Smooth muscle cell (in vitro differentiated cells): ENCODE results near the gene ARFRP1. TPM values are rescaled to one million over a fixed set of nuclear protein-coding genes. Genes with fewer than 3 reads are reported as not detected.

Source experiments
- DNase-seq: peaks from one replicate; lab custom pipeline; 2025; ENCODE audit not compliant: unreplicated experiment; lab: John Stamatoyannopoulos, UW
- H2AFZ ChIP-seq: fragments of 200-600 bp; sonication (generic); 2 replicates; pipeline ENCODE4 v1.6.0; 2016; ENCODE audit warnings: antibody characterized with exemption, low read depth, mild to moderate bottlenecking
- H3F3A ChIP-seq: fragments of 200-600 bp; sonication (generic); 2 replicates; pipeline ENCODE4 v1.6.0; 2017; ENCODE audit warnings: antibody characterized with exemption, low read depth
- H3K27ac ChIP-seq: fragments of 200-600 bp; sonication (generic); 2 replicates; pipeline ENCODE4 v1.5.1; 2016; ENCODE audit warnings: low read depth, mild to moderate bottlenecking
- H3K27me3 ChIP-seq: fragments of 200-600 bp; sonication (generic); 2 replicates; pipeline ENCODE4 v1.6.1; 2016; ENCODE audit warnings: low read depth, mild to moderate bottlenecking
- H3K36me3 ChIP-seq: fragments of 200-600 bp; sonication (generic); 2 replicates; pipeline ENCODE4 v1.5.1; 2016; ENCODE audit warnings: low read depth
- H3K4me1 ChIP-seq: fragments of 200-600 bp; sonication (generic); 2 replicates; pipeline ENCODE4 v1.5.1; 2016; ENCODE audit warnings: low read depth
- H3K4me2 ChIP-seq: fragments of 200-600 bp; sonication (generic); 2 replicates; pipeline ENCODE4 v1.6.0; 2016; ENCODE audit warnings: mild to moderate bottlenecking
- H3K4me3 ChIP-seq: fragments of 200-600 bp; sonication (generic); 2 replicates; pipeline ENCODE4 v1.5.1; 2016; ENCODE audit warnings: mild to moderate bottlenecking
- H3K79me2 ChIP-seq: fragments of 200-600 bp; sonication (generic); 2 replicates; pipeline ENCODE4 v1.6.0; 2016; ENCODE audit warnings: low read depth, mild to moderate bottlenecking
- H3K9ac ChIP-seq: fragments of 200-600 bp; sonication (generic); 2 replicates; pipeline ENCODE4 v1.6.0; 2016; ENCODE audit warnings: low read depth
- H3K9me3 ChIP-seq: fragments of 200-600 bp; sonication (generic); replicated peaks from 2 replicates; pipeline ENCODE4 v1.5.1; 2016; ENCODE audit warnings: low read depth
- H4K20me1 ChIP-seq: fragments of 200-600 bp; sonication (generic); 2 replicates; pipeline ENCODE4 v1.6.0; 2016; ENCODE audit warnings: low read depth
- CTCF ChIP-seq: fragments of 200-600 bp; sonication (generic); IDR thresholded peaks from 2 replicates; pipeline ENCODE4 v1.5.1; 2017; ENCODE audit warnings: borderline replicate concordance, mild to moderate bottlenecking, antibody characterized with exemption; ENCODE audit not compliant: insufficient read depth, poor library complexity, severe bottlenecking
- WGBS: methylation state at CpG from one replicate; pipeline ENCODE4 v1.1.7; 2016; ENCODE audit warnings: low lambda C conversion rate; 5-methylcytosine and 5-hydroxymethylcytosine counted together
- polyA plus RNA-seq: library from polyadenylated mRNA; unstranded; fragments of >200 nt; fragmentation: Nextera tagmentation; extraction: Ambion mirVana; gene quantifications from 2 replicates; pipeline ENCODE4 v1.2.1, GENCODE V29; 2016
- total RNA-seq: library from RNA; depleted of rRNA; stranded (reverse); fragments of >200 nt; gene quantifications from 2 replicates; pipeline ENCODE4 v1.2.3, GENCODE V29; 2014

Gene ARFRP1
- total and polyA plus RNA-seq, 2 experiments from 2014 or later, result 11.8 to 42.3 TPM

DNA sequence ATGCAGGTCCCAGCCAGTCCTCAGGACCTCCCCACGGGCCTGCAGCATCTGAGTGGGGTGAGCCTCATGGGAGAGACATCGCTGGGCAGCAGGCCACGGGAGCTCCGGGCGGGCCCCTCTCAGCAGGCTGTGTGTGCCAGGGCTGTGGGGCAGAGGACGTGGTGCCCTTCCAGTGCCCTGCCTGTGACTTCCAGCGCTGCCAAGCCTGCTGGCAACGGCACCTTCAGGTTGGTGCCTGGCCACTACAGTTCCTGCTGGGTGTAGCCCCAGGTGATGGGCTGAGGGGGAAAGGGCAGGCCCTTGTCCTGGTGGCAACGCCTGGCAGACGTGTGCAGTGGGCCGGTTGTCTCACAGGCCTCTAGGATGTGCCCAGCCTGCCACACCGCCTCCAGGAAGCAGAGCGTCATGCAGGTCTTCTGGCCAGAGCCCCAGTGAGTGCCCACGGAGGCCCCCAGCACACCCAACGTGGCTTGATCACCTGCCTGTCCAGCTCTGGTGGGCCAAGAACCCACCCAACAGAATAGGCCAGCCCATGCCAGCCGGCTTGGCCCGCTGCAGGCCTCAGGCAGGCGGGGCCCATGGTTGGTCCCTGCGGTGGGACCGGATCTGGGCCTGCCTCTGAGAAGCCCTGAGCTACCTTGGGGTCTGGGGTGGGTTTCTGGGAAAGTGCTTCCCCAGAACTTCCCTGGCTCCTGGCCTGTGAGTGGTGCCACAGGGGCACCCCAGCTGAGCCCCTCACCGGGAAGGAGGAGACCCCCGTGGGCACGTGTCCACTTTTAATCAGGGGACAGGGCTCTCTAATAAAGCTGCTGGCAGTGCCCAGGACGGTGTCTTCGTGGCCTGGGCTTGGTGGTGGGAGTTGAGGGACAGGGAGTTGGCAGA is 12.1 kb downstream of the ARFRP1 start:
- Histone ChIP-seq H3F3A (no peaks in the 10 kb centered on the region), H3K27ac (no peak overlapping the region), H3K9me3 (no peaks in the 10 kb centered on the region), H3K9ac (no peak overlapping the region), H3K4me2 (no peak overlapping the region), H3K27me3 (no peaks in the 10 kb centered on the region), H3K79me2 (no peaks in the 10 kb centered on the region), H2AFZ (no peak overlapping the region), H3K36me3 (no peaks in the 10 kb centered on the region), H4K20me1 (no peaks in the 10 kb centered on the region), H3K4me1 (peaks cover 20% of the 10 kb centered on the region), H3K4me3 (no peak overlapping the region)
- DNase-seq, result no peak
- no peak for TF ChIP-seq CTCF
- 89% methylated on average over 25 of the region's 25 CpGs for WGBS

- Histone ChIP-seq H3K4me2 (no peak overlapping the region), H3K9ac (no peak overlapping the region), H3K4me1 (peaks cover 20% of the 10 kb centered on the region), H3K36me3 (no peaks in the 10 kb centered on the region), H3K9me3 (no peaks in the 10 kb centered on the region), H3K27me3 (no peaks in the 10 kb centered on the region), H3K27ac (no peak overlapping the region), H2AFZ (no peak overlapping the region), H3K79me2 (no peaks in the 10 kb centered on the region), H4K20me1 (no peaks in the 10 kb centered on the region), H3F3A (no peaks in the 10 kb centered on the region), H3K4me3 (no peak overlapping the region)
- WGBS, result 95% methylated on average over 36 of the region's 37 CpGs
- no peak for DNase-seq
- TF ChIP-seq CTCF, result no peak
These were observed 13.0 kb downstream of the ARFRP1 start for GRCh38 chr20:63694584-63695423.

- Histone ChIP-seq H2AFZ (no peak overlapping the region), H3K4me2 (no peak overlapping the region), H3K27ac (no peak overlapping the region), H3K36me3 (no peaks in the 10 kb centered on the region), H3F3A (no peaks in the 10 kb centered on the region), H3K9ac (no peak overlapping the region), H3K79me2 (no peaks in the 10 kb centered on the region), H4K20me1 (no peaks in the 10 kb centered on the region), H3K4me3 (no peak overlapping the region), H3K9me3 (no peaks in the 10 kb centered on the region), H3K27me3 (no peaks in the 10 kb centered on the region), H3K4me1 (peaks cover 15% of the 10 kb centered on the region)
- 98% methylated on average over 21 of the region's 21 CpGs for WGBS
- no peak for TF ChIP-seq CTCF
- no peak for DNase-seq
These were observed 13.8 kb downstream of the ARFRP1 start for GRCh38 chr20:63693733-63694583.
